Left lung (tissue), 10 donors: ENCODE data around the gene OSTF1. TPM values are rescaled to one million over a fixed set of nuclear protein-coding genes. Genes with fewer than 3 reads are reported as not detected.

Experiments
- ATAC-seq: fragments of 200-7000 bp; cut with Tn5 transposase; one replicate; pipeline ENCODE4 v1.9.1; 2020; ENCODE audit warnings: moderate library complexity
- DNase-seq, 4 donors: peaks; one replicate each; pipeline ENCODE4 v3.0.0-alpha.2; 2013 to 2020
- H3K27ac ChIP-seq, 2 donors: fragments of 200-600 bp; sonication (generic) in 1 of 2; one replicate each; pipeline versions ENCODE4 v1.5.0 to v1.8.0; 2020 to 2021
- H3K27me3 ChIP-seq, 2 donors: fragments of 200-600 bp; sonication (generic) in 1 of 2; one replicate each; pipeline versions ENCODE4 v1.5.0 to v1.8.0; 2020 to 2021
- H3K36me3 ChIP-seq, 2 donors: fragments of 200-600 bp; sonication (generic) in 1 of 2; one replicate each; pipeline versions ENCODE4 v1.5.0 to v1.8.0; 2020 to 2021
- H3K4me1 ChIP-seq, 2 donors: fragments of 200-600 bp; one replicate each; pipeline ENCODE4 v1.8.0; 2021
- H3K4me3 ChIP-seq, 2 donors: fragments of 200-600 bp; sonication (generic) in 1 of 2; one replicate each; pipeline versions ENCODE4 v1.5.0 to v1.8.0; 2020 to 2021; ENCODE audit warnings: mild to moderate bottlenecking in 1 of 2
- H3K9me3 ChIP-seq, 2 donors: fragments of 200-600 bp; sonication (generic) in 1 of 2; one replicate each; pipeline versions ENCODE4 v1.5.0 to v1.8.0; 2020 to 2021
- CTCF ChIP-seq, 2 donors: fragments of 200-600 bp; sonication (generic) in 1 of 2; IDR thresholded peaks; one replicate each; pipeline versions ENCODE4 v1.5.0 to v1.8.0; 2021; ENCODE audit warnings: antibody characterized with exemption in 2 of 2
- intact Hi-C, 2 donors: fragments of 100-400 bp; cut with DNase I; formaldehyde crosslinking; loops; one replicate each; pipeline versions ENCODE4 v1.11.2 to v1.14.2; 2022
- polyA plus RNA-seq, 6 donors: library from polyadenylated mRNA; unstranded; fragments of 120-200 nt; gene quantifications; one replicate each; pipeline ENCODE4 v1.2.1, GENCODE V29; 2013; ENCODE audit not compliant: insufficient read length in 6 of 6
- total RNA-seq, 2 donors: library from RNA; stranded (reverse); fragmentation: NEBNext Ultra II Directional; extraction: Animal tissue kit (Norgen Biotek cat#: 25700); gene quantifications; one replicate each; pipeline ENCODE4 v1.2.1, GENCODE V29; 2021
- donor health status: DM: no; HTN: yes; CAD: no.
- donor health status: DM: no; HTN: no; CAD: no.

Gene OSTF1
- total and polyA plus RNA-seq, 8 donors, result 54.8 to 94.7 (median 61.9) TPM

GRCh38 chr9:75149841-75150241 lies 61.5 kb downstream of the OSTF1 start:
- H3K27ac ChIP-seq, result peak overlapping the region; percentile 4 to 84
- peaks cover 0 to 51% of the 10 kb centered on the region in 2 donors for H3K4me1 ChIP-seq
- H3K27me3 ChIP-seq, result no peaks in the 10 kb centered on the region
- H3K4me3 ChIP-seq, result no peak overlapping the region
- intact Hi-C loops, result loop anchor here in 1 of 2 donors (10.0 kb wide), 1 partner anchor 65 kb away; the partner anchor contains the start of genes NMRK1 and OSTF1
- peaks cover 0 to 46% of the 10 kb centered on the region in 2 donors for H3K36me3 ChIP-seq
- ATAC-seq (peak; percentile 30), DNase-seq (no peak)
- no peak for TF ChIP-seq CTCF (IDR thresholded peaks at IDR 0.05)
- H3K9me3 ChIP-seq, result no peaks in the 10 kb centered on the region

GRCh38 chr9:75150512-75150911 lies 62.2 kb downstream of the OSTF1 start:
- DNase-seq, result no peak
- no peak for TF ChIP-seq CTCF (IDR thresholded peaks at IDR 0.05)
- peaks cover 0 to 44% of the 10 kb centered on the region in 2 donors for H3K36me3 ChIP-seq
- H3K27ac ChIP-seq, result peak overlapping the region; percentile 26 to 84
- H3K27me3 ChIP-seq, result no peaks in the 10 kb centered on the region
- H3K4me3 ChIP-seq, result no peak overlapping the region
- H3K9me3 ChIP-seq, result no peaks in the 10 kb centered on the region
- no peak for ATAC-seq
- intact Hi-C loops, result no loop called here
- peaks cover 0 to 51% of the 10 kb centered on the region in 2 donors for H3K4me1 ChIP-seq

- ATAC-seq, result no peak
- Histone ChIP-seq H3K9me3 (no peaks in the 10 kb centered on the region), H3K4me1 (peaks cover 0 to 40% of the 10 kb centered on the region in 2 donors), H3K4me3 (no peak overlapping the region), H3K27ac (peak overlapping the region in 1 of 2 donors; percentile 33), H3K27me3 (no peaks in the 10 kb centered on the region), H3K36me3 (peaks cover 0 to 46% of the 10 kb centered on the region in 2 donors)
- DNase-seq, result no peak
- intact Hi-C loops, result no loop called here
- TF ChIP-seq CTCF (IDR thresholded peaks at IDR 0.05), result no peak
These were observed 64.1 kb downstream of the OSTF1 start for GRCh38 chr9:75152416-75152815.

- H3K27me3 ChIP-seq, result no peaks in the 10 kb centered on the region
- TF ChIP-seq CTCF (IDR thresholded peaks at IDR 0.05), result no peak
- H3K36me3 ChIP-seq, result peaks cover 0 to 40% of the 10 kb centered on the region in 2 donors
- no peak overlapping the region for H3K4me3 ChIP-seq
- no peak for ATAC-seq
- intact Hi-C loops, result no loop called here
- H3K27ac ChIP-seq, result no peak overlapping the region
- H3K4me1 ChIP-seq, result no peaks in the 10 kb centered on the region
- DNase-seq, result no peak
- no peaks in the 10 kb centered on the region for H3K9me3 ChIP-seq
These were observed 68.5 kb downstream of the OSTF1 start for GRCh38 chr9:75156858-75157257.

GRCh38 chr9:75161116-75161857 lies 73.0 kb downstream of the OSTF1 start:
- DNase-seq, result no peak
- intact Hi-C loops, result no loop called here
- Histone ChIP-seq H3K4me1 (no peaks in the 10 kb centered on the region), H3K9me3 (peaks cover 0 to 3% of the 10 kb centered on the region in 2 donors), H3K27ac (no peak overlapping the region), H3K36me3 (peaks cover 0 to 31% of the 10 kb centered on the region in 2 donors), H3K4me3 (no peak overlapping the region), H3K27me3 (no peaks in the 10 kb centered on the region)
- ATAC-seq, result no peak
- TF ChIP-seq CTCF (IDR thresholded peaks at IDR 0.05), result no peak
